Fibroblast of skin of scalp (primary cell): Measurements from ENCODE around the gene RCBTB2.

Source experiments
- DNase-seq: peaks from one replicate; pipeline ENCODE4 v3.0.0-alpha.2; 2013

RCBTB2 gene

GRCh38 chr13:48448285-48448958, 84.5 kb downstream of the RCBTB2 start:
- no peak for DNase-seq

GRCh38 chr13:48446464-48446863, 86.4 kb downstream of the RCBTB2 start:
- DNase-seq, result peak; percentile 54

GRCh38 chr13:48443442-48444208, 89.3 kb downstream of the RCBTB2 start:
- no peak for DNase-seq
